Endothelial cell of umbilical vein (primary cell): ENCODE data around the gene BRD1. TPM values are rescaled to one million over a fixed set of nuclear protein-coding genes. Genes with fewer than 3 reads are reported as not detected.

Experiments
- BruUV-seq: library from RNA; stranded (reverse); fragments of 400-500 nt; replicated peaks from 2 replicates; lab custom pipeline; 2021; lab: Mats Ljungman, UMichigan
- CTCF ChIA-PET: fragments of 300-600, 350-600 bp; sonication (Branson Sonifier 250); formaldehyde crosslinking; loops from one replicate; lab custom pipeline; 2021; ENCODE audit warnings: antibody characterized with exemption, inconsistent platforms; lab: Charles Lee
- POLR2A ChIA-PET: fragments of 300-600, 350-600 bp; sonication (Branson Sonifier 250); formaldehyde crosslinking; loops from one replicate; lab custom pipeline; 2021; ENCODE audit warnings: antibody characterized with exemption, inconsistent platforms; lab: Charles Lee
- DNase-seq: peaks from one replicate; pipeline ENCODE4 v3.0.0-alpha.2; 2011; ENCODE audit warnings: low read depth, low spot score
- FAIRE-seq: peaks from 2 replicates; lab custom pipeline; 2011; peaks lifted over from hg19 to GRCh38; lab: Jason Lieb, UNC
- H2AFZ ChIP-seq: 2 replicates; pipeline ENCODE4 v1.6.0; 2012; ENCODE audit warnings: low read depth, low read length, control low read depth, inconsistent platforms
- H3K27ac ChIP-seq: 2 replicates; pipeline ENCODE4 v1.5.1; 2011; ENCODE audit warnings: low read depth, mild to moderate bottlenecking, control low read depth, low read length, moderate library complexity; ENCODE audit not compliant: insufficient read depth
- H3K27me3 ChIP-seq, 2 experiments: 2 replicates each; pipeline versions ENCODE4 v1.6.0 to v1.6.1; 2011; ENCODE audit warnings: low read length in 2 of 2, mixed read lengths in 1 of 2; ENCODE audit not compliant: control insufficient read depth in 2 of 2, insufficient read depth in 2 of 2
- H3K36me3 ChIP-seq, 2 experiments: 2 replicates in 1 of 2; 3 replicates in 1 of 2; pipeline ENCODE4 v1.5.1; 2011; ENCODE audit warnings: low read length in 2 of 2, mild to moderate bottlenecking in 1 of 2, moderate library complexity in 1 of 2; ENCODE audit not compliant: control insufficient read depth in 2 of 2, insufficient read depth in 2 of 2; ENCODE audit errors: extremely low read depth in 1 of 2
- H3K4me1 ChIP-seq: 3 replicates; pipeline ENCODE4 v1.5.1; 2011; ENCODE audit warnings: mild to moderate bottlenecking, low read length; ENCODE audit not compliant: control insufficient read depth, insufficient read depth; ENCODE audit errors: extremely low read depth
- H3K4me2 ChIP-seq: 2 replicates; pipeline ENCODE4 v1.6.1; 2011; ENCODE audit warnings: low read length, control low read depth, mixed read lengths; ENCODE audit not compliant: insufficient read depth
- H3K4me3 ChIP-seq, 3 experiments: fragments of 200-600 bp in 1 of 3; sonication (generic), shearing (Covaris generic) in 1 of 3; replicated peaks in 1 of 3; 2 replicates each; pipeline ENCODE4 v1.5.1; 2011 to 2016; ENCODE audit warnings: control low read depth in 3 of 3, low read length in 3 of 3, mild to moderate bottlenecking in 2 of 3, inconsistent platforms in 1 of 3, low read depth in 1 of 3, moderate library complexity in 1 of 3; ENCODE audit not compliant: insufficient read depth in 1 of 3
- H3K79me2 ChIP-seq: 2 replicates; pipeline ENCODE4 v1.6.0; 2012; ENCODE audit warnings: low read length, inconsistent platforms; ENCODE audit not compliant: control insufficient read depth, insufficient read depth
- H3K9ac ChIP-seq: replicated peaks from 2 replicates; pipeline ENCODE3; 2011; ENCODE audit warnings: low read length, control low read depth; ENCODE audit not compliant: insufficient read depth; ENCODE audit errors: extremely low read depth
- H3K9me1 ChIP-seq: replicated peaks from 3 replicates; pipeline ENCODE4 v1.6.0; 2011; ENCODE audit warnings: mild to moderate bottlenecking, low read length; ENCODE audit not compliant: control insufficient read depth, insufficient read depth; ENCODE audit errors: extremely low read depth
- H3K9me3 ChIP-seq: replicated peaks from 2 replicates; pipeline ENCODE4 v1.5.1; 2012; ENCODE audit warnings: low read length, inconsistent platforms; ENCODE audit not compliant: control insufficient read depth, insufficient read depth
- H4K20me1 ChIP-seq: replicated peaks from 2 replicates; pipeline ENCODE3; 2011; ENCODE audit warnings: mild to moderate bottlenecking, low read length; ENCODE audit not compliant: control insufficient read depth, insufficient read depth; ENCODE audit errors: extremely low read depth
- EZH2 ChIP-seq: IDR thresholded peaks from 2 replicates; pipeline ENCODE4 v1.6.1; 2012; ENCODE audit warnings: borderline replicate concordance, low read depth, mild to moderate bottlenecking, moderate library complexity, low read length, inconsistent platforms; ENCODE audit not compliant: severe bottlenecking
- FOS ChIP-seq: IDR thresholded peaks from 2 replicates; pipeline ENCODE4 v1.6.1; 2011; ENCODE audit warnings: mild to moderate bottlenecking, low read length, moderate library complexity, borderline replicate concordance; ENCODE audit not compliant: insufficient read depth
- GATA2 ChIP-seq: IDR thresholded peaks from 2 replicates; pipeline ENCODE4 v1.7.0; 2011; ENCODE audit warnings: low read depth, mild to moderate bottlenecking, moderate library complexity, mixed read lengths, low read length; ENCODE audit not compliant: insufficient read length, insufficient read depth
- JUN ChIP-seq: IDR thresholded peaks from 2 replicates; pipeline ENCODE4 v1.6.1; 2011; ENCODE audit warnings: borderline replicate concordance, low read depth; ENCODE audit not compliant: insufficient read length, insufficient read depth
- MYC ChIP-seq: IDR thresholded peaks from one replicate; pipeline ENCODE4 v1.6.1; 2011; ENCODE audit warnings: mild to moderate bottlenecking, low read depth, low read length
- POLR2A ChIP-seq: IDR thresholded peaks from 2 replicates; pipeline ENCODE4 v1.6.1; 2012; ENCODE audit warnings: low read depth, mild to moderate bottlenecking, control low read depth, low read length
- POLR2AphosphoS5 ChIP-seq: IDR thresholded peaks from 2 replicates; pipeline ENCODE4 v1.6.1; 2012; ENCODE audit warnings: low read depth, mild to moderate bottlenecking, control low read depth, low read length, moderate library complexity; ENCODE audit not compliant: insufficient read depth
- dilution Hi-C: fragments of 300-500 bp; cut with MboI; formaldehyde crosslinking; loops from one replicate; pipeline ENCODE4 v1.15.0; 2019; ENCODE audit warnings: low sequenced_read_pairs; ENCODE audit not compliant: extremely low pct_ligation_motif_present
- intact Hi-C: fragments of 100-400 bp; cut with micrococcal nuclease; formaldehyde crosslinking; loops from one replicate; pipeline ENCODE4 v1.10.0; 2022
- polyA plus RNA-seq, 4 experiments: library from polyadenylated mRNA; depleted of rRNA in 3 of 4; stranded (reverse) in 3 of 4; unstranded in 1 of 4; fragments of >200 nt; gene quantifications; 2 replicates each; pipeline versions ENCODE4 v1.2.1 to v1.2.3, GENCODE V29; 2011 to 2012; ENCODE audit warnings: missing spikeins in 1 of 4
- total RNA-seq: library from RNA; stranded (reverse); gene quantifications from 2 replicates; pipeline ENCODE4 v1.2.3, GENCODE V29; 2021
- TF ChIP-seq, protein P1 (sequence below), 2 donors: IDR thresholded peaks; 1 replicate in 1 of 2; 2 replicates in 1 of 2; pipeline ENCODE4 v1.5.1; 2011; ENCODE audit warnings: low read length in 2 of 2, mild to moderate bottlenecking in 2 of 2, moderate library complexity in 2 of 2, control low read depth in 1 of 2, inconsistent platforms in 1 of 2, low read depth in 1 of 2; ENCODE audit not compliant: insufficient read depth in 1 of 2; ENCODE audit errors: extremely low read depth in 1 of 2
- TF ChIP-seq, protein P2 (sequence below): IDR thresholded peaks from 2 replicates; pipeline ENCODE4 v1.6.1; 2011; ENCODE audit not compliant: insufficient read depth, insufficient read length

BRD1 gene
- total and polyA plus RNA-seq, 2 donors (not counting 3 experiments of a cell fraction or from before 2014, with no cell fraction given) = 8.1 to 41.1 TPM

DNA sequence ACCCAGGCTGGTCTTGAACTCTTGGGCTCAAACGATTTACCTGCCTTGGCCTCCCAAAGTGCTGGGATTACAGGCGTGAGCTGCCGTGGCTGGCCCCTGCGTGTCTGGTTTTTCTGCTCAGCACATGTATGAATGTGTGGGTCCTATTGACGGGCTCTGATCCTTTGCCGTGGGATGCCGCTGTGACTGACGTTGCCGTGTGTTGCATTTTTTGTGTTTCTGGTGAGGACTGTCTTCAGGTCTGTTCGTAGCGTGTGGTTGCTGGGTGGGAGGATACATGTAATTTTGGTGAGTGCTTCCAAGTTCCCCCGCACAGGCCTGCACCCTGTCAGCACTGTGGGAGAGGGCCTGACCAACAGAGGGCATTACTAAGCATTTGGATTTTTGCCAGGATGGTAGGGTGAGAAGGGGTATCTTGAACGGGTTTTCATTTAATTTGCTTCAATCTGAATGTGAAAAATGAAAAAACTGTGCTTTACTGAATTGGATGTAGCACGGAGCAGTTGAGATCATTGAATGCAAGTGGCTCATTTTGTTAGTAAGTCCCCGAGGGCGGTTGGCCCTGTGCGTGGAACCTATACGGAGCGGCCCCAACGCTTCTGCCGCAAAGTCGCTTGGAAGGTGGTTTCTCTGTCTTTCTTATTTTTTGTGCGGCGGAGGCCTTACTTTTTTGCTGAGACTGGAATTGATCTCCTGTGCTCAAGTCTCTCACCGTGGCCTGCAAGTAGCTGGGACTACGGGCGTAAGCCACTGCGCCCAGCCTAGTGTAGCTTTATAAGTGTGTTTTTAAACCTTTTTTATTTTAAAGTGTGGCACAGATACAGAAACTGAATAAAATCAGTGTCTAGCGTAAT lies 34.2 kb upstream of the BRD1 start:
- no peaks in the 10 kb centered on the region for H3K4me1 ChIP-seq
- FAIRE-seq = no peak
- ChIA-PET CTCF (interaction anchor here (0.7 kb wide), 1 partner anchor 26 kb away, joined by 3 read pairs; no protein-coding TSS in a partner anchor), POLR2A (no interaction called here)
- H3K9ac ChIP-seq = no peak overlapping the region
- no peak overlapping the region for H3K4me2 ChIP-seq
- H3K4me3 ChIP-seq = no peak overlapping the region
- BruUV-seq = no TSS peak
- intact Hi-C loops (no loop called here), dilution Hi-C loops (no loop called here)
- H3K9me1 ChIP-seq = no peaks in the 10 kb centered on the region
- H3K9me3 ChIP-seq = no peaks in the 10 kb centered on the region
- no peak overlapping the region for H3K27ac ChIP-seq
- H3K79me2 ChIP-seq = peaks cover 97% of the 10 kb centered on the region
- no peak overlapping the region for H2AFZ ChIP-seq
- peaks cover 3% of the 10 kb centered on the region for H4K20me1 ChIP-seq
- DNase-seq = no peak
- no peaks in the 10 kb centered on the region for H3K27me3 ChIP-seq
- no peaks in the 10 kb centered on the region for H3K36me3 ChIP-seq
- no peak for TF ChIP-seq JUN
- no peak for TF ChIP-seq POLR2A
- TF ChIP-seq GATA2 = no peak
- TF ChIP-seq, protein P1, sequence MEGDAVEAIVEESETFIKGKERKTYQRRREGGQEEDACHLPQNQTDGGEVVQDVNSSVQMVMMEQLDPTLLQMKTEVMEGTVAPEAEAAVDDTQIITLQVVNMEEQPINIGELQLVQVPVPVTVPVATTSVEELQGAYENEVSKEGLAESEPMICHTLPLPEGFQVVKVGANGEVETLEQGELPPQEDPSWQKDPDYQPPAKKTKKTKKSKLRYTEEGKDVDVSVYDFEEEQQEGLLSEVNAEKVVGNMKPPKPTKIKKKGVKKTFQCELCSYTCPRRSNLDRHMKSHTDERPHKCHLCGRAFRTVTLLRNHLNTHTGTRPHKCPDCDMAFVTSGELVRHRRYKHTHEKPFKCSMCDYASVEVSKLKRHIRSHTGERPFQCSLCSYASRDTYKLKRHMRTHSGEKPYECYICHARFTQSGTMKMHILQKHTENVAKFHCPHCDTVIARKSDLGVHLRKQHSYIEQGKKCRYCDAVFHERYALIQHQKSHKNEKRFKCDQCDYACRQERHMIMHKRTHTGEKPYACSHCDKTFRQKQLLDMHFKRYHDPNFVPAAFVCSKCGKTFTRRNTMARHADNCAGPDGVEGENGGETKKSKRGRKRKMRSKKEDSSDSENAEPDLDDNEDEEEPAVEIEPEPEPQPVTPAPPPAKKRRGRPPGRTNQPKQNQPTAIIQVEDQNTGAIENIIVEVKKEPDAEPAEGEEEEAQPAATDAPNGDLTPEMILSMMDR (IDR thresholded peaks at IDR 0.05; ENCODE audit: extremely low read depth in 1 of 2, insufficient read depth in 1 of 2, low read depth in 1 of 2, low read length in 2 of 2) = no peak

DNA sequence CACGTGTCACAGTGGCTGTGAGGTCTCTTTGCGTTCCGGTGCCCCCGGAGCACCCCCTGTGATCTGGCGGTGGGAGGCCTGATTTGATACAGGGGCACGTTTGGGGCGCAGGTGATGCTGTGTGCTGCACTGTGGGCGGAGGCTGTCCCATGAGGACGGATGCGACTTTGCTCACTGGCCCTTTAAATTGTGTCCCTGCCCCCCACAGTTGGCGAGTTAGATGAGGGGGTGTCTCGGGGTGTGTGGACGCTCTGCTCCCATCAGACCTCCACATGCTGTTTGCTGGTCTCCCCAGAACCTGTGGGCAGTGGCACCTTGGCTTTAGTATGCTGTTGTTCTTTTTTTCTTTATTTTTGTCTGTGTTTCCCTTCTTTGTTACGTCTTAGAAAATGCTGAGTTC lies 31.2 kb upstream of the BRD1 start:
- H3K36me3 ChIP-seq = no peaks in the 10 kb centered on the region
- no peaks in the 10 kb centered on the region for H3K27me3 ChIP-seq
- ChIA-PET CTCF (no interaction called here), POLR2A (no interaction called here)
- H3K79me2 ChIP-seq = peaks cover 94% of the 10 kb centered on the region
- TF ChIP-seq POLR2AphosphoS5 (no peak), GATA2 (no peak), MYC (no peak), POLR2A (no peak), EZH2 (no peak), JUN (no peak), FOS (no peak)
- TF ChIP-seq, protein P1 (IDR thresholded peaks at IDR 0.05; ENCODE audit: extremely low read depth in 1 of 2, insufficient read depth in 1 of 2, low read depth in 1 of 2, low read length in 2 of 2) = no peak
- TF ChIP-seq, protein P2, sequence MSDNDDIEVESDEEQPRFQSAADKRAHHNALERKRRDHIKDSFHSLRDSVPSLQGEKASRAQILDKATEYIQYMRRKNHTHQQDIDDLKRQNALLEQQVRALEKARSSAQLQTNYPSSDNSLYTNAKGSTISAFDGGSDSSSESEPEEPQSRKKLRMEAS = no peak
- no peak overlapping the region for H3K27ac ChIP-seq
- no peaks in the 10 kb centered on the region for H3K9me1 ChIP-seq
- DNase-seq (no peak), FAIRE-seq (no peak)
- no TSS peak for BruUV-seq
- intact Hi-C loops (no loop called here), dilution Hi-C loops (no loop called here)
- H2AFZ ChIP-seq = no peak overlapping the region
- H3K4me2 ChIP-seq = no peak overlapping the region
- peaks cover 17% of the 10 kb centered on the region for H3K4me1 ChIP-seq
- no peak overlapping the region for H3K9ac ChIP-seq
- peaks cover 7% of the 10 kb centered on the region for H4K20me1 ChIP-seq
- H3K9me3 ChIP-seq = no peaks in the 10 kb centered on the region
- no peak overlapping the region for H3K4me3 ChIP-seq
